ENCODE measurements around the gene BET1L. TPM values are rescaled to one million over a fixed set of nuclear protein-coding genes. Genes with fewer than 3 reads are reported as not detected.
"Not testable (repeated sequence)": the region's sequence is repeated elsewhere in the genome, so short reads cannot be mapped to it uniquely, and the experiment has no call there.

Gene BET1L
- total RNA-seq, 1 experiment from 2014 or later, result 10.5 TPM

GRCh38 chr11:221998-222789 lies 15.0 kb upstream of the BET1L start:
- Histone ChIP-seq H3K36me3 (0 out of 2 replicates have a peak, but pooled peaks cover 8% of the 10 kb centered on the region), H3K4me1 (replicated peaks) (no peaks in the 10 kb centered on the region), H3K27me3 (replicated peaks) (no peaks in the 10 kb centered on the region), H3K9me3 (replicated peaks) (no peaks in the 10 kb centered on the region), H3K4me3 (no peak overlapping the region), H3K27ac (no peak overlapping the region)
- no peak for DNase-seq (ENCODE audit: low read depth in 1 of 2, low spot score in 2 of 2)

- no peaks in the 10 kb centered on the region for H3K27me3 ChIP-seq (replicated peaks)
- no peak overlapping the region for H3K4me3 ChIP-seq
- no peaks in the 10 kb centered on the region for H3K9me3 ChIP-seq (replicated peaks)
- DNase-seq (ENCODE audit: low read depth in 1 of 2, low spot score in 2 of 2), result no peak
- peaks cover 11% of the 10 kb centered on the region for H3K36me3 ChIP-seq
- H3K27ac ChIP-seq, result no peak overlapping the region
- H3K4me1 ChIP-seq (replicated peaks), result no peaks in the 10 kb centered on the region
These were observed 14.3 kb upstream of the BET1L start for GRCh38 chr11:221539-221938.

- peaks cover 19% of the 10 kb centered on the region for H3K36me3 ChIP-seq
- H3K27me3 ChIP-seq (replicated peaks); H3K27ac ChIP-seq; H3K9me3 ChIP-seq (replicated peaks); H3K4me3 ChIP-seq; DNase-seq (ENCODE audit: low read depth in 1 of 2, low spot score in 2 of 2); H3K4me1 ChIP-seq (replicated peaks): not testable (repeated sequence)
These were observed 13.5 kb upstream of the BET1L start for GRCh38 chr11:220641-221215.

DNA sequence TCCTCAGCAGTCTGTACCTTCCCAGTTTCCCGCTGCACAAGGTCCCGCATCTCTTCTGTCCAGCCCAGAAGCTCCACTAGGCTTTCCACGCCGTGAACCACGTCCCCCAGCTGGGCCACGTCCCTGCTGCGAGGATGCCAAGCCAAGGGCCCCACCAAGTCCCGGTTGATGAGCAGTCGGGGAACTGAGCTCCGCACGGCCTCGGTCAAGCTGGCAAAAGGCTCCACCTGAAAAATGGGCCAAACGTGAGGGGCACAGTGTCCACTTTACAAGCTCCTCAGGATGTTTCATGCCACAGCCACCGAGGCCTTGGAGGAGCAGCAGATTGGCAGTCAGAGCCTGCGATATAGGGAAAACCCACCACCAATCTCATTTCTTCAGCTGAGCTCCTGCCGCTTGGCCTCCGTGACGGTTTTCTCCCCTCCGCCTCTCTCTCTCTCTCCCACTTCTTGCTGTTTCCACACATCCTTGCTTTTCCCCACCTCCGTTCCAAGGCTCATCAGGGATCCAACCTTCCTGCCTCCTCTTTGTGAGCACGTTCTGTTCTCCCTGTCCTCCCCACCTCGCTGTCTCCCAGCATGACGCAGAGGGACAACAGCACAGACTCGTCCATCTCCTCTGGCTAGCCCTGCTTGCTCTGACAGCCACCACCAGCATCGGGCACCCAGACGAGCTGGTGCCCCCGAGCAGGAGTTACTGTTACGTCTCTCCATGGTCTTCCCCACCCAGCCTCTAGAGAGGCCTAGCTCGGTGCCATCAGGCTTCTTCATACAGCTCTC lies 11.8 kb upstream of the BET1L start:
- no peak overlapping the region for H3K4me3 ChIP-seq
- no peak for DNase-seq (ENCODE audit: low read depth in 1 of 2, low spot score in 2 of 2)
- no peaks in the 10 kb centered on the region for H3K4me1 ChIP-seq (replicated peaks)
- no peak overlapping the region for H3K27ac ChIP-seq
- H3K36me3 ChIP-seq, result peaks cover 36% of the 10 kb centered on the region
- no peaks in the 10 kb centered on the region for H3K9me3 ChIP-seq (replicated peaks)
- no peaks in the 10 kb centered on the region for H3K27me3 ChIP-seq (replicated peaks)

- no peaks in the 10 kb centered on the region for H3K27me3 ChIP-seq (replicated peaks)
- no peaks in the 10 kb centered on the region for H3K4me1 ChIP-seq (replicated peaks)
- H3K27ac ChIP-seq, result no peak overlapping the region
- no peak for DNase-seq (ENCODE audit: low read depth in 1 of 2, low spot score in 2 of 2)
- H3K9me3 ChIP-seq (replicated peaks), result no peaks in the 10 kb centered on the region
- no peak overlapping the region for H3K4me3 ChIP-seq
- peaks cover 46% of the 10 kb centered on the region for H3K36me3 ChIP-seq
These were observed 10.5 kb upstream of the BET1L start for GRCh38 chr11:217704-218103.

GRCh38 chr11:216081-216974 lies 9.1 kb upstream of the BET1L start:
- DNase-seq (ENCODE audit: low read depth in 1 of 2, low spot score in 2 of 2), result no peak
- Histone ChIP-seq H3K9me3 (replicated peaks) (no peaks in the 10 kb centered on the region), H3K27me3 (replicated peaks) (no peaks in the 10 kb centered on the region), H3K4me3 (no peak overlapping the region), H3K4me1 (replicated peaks) (no peaks in the 10 kb centered on the region; the same call in 1 of the 2 replicates), H3K36me3 (peaks cover 55% of the 10 kb centered on the region), H3K27ac (no peak overlapping the region)

DNA sequence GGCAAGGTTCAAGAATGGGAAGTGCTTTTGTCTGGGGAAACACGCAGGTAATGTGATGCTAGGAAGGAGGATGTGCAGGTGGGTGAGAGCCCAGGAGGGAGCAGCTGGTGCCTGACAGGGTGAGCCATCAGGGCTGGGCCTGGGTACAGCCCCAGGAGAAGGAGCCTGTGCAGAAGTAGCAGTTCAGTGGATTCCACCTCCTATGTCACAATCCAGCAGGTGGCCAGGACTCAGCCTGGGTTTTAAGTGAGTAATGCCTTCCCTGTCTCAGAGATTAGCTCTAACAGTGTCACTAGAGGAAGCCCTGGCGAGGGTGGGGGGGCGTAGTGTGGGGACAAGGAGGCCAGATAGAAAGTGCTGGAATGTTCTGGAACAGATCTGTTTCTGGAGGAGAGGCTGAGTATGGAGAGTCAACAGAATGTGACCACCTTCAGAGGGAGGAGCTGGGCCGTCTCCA lies 8.4 kb upstream of the BET1L start:
- Histone ChIP-seq H3K36me3 (peaks cover 62% of the 10 kb centered on the region), H3K4me3 (no peak overlapping the region), H3K4me1 (replicated peaks) (peaks cover 7% of the 10 kb centered on the region), H3K9me3 (replicated peaks) (no peaks in the 10 kb centered on the region), H3K27ac (no peak overlapping the region), H3K27me3 (replicated peaks) (no peaks in the 10 kb centered on the region)
- DNase-seq (ENCODE audit: low read depth in 1 of 2, low spot score in 2 of 2), result no peak

DNA sequence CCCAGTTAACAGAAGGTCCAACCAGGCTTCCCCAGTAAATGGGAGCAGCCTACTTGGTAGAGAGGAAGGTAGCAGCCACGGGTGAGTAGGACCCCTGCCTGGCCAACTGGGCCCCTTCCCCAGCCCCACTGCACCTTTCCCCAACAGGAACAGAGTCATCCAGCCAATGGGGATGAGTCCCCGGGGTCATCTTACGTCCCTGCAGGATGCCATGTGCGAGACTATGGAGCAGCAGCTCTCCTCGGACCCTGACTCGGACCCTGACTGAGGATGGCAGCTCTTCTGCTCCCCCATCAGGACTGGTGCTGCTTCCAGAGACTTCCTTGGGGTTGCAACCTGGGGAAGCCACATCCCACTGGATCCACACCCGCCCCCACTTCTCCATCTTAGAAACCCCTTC lies 6.9 kb upstream of the BET1L start:
- Histone ChIP-seq H3K4me1 (replicated peaks) (peaks cover 22% of the 10 kb centered on the region), H3K27ac (no peak overlapping the region), H3K27me3 (replicated peaks) (no peaks in the 10 kb centered on the region), H3K4me3 (no peak overlapping the region), H3K9me3 (replicated peaks) (no peaks in the 10 kb centered on the region), H3K36me3 (peaks cover 78% of the 10 kb centered on the region)
- DNase-seq (ENCODE audit: low read depth in 1 of 2, low spot score in 2 of 2), result no peak

DNA sequence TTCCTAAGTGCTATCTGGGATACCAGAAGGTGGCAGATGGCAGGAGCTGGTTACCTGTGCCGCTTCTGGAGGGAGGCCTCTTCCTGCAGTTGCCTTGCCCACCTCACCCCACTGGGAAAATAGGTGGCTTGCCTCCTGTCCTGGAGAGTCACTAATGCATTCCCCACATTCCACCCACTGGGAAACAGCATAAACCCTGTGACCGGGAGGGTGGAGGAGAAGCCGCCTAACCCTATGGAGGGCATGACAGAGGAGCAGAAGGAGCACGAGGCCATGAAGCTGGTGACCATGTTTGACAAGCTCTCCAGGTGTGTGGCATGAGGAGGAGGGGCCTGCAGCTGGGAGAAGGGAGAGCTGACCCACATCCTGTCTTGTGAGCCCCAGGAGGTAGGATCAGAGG lies 5.9 kb upstream of the BET1L start:
- DNase-seq (ENCODE audit: low read depth in 1 of 2, low spot score in 2 of 2), result no peak
- H3K9me3 ChIP-seq (replicated peaks), result no peaks in the 10 kb centered on the region
- H3K4me3 ChIP-seq, result no peak overlapping the region
- peaks cover 80% of the 10 kb centered on the region for H3K36me3 ChIP-seq
- peaks cover 23% of the 10 kb centered on the region for H3K4me1 ChIP-seq (replicated peaks)
- H3K27me3 ChIP-seq (replicated peaks), result no peaks in the 10 kb centered on the region
- H3K27ac ChIP-seq, result no peak overlapping the region

GRCh38 chr11:212150-213100 lies 5.2 kb upstream of the BET1L start:
- Histone ChIP-seq H3K36me3 (peaks cover 83% of the 10 kb centered on the region), H3K27me3 (replicated peaks) (no peaks in the 10 kb centered on the region), H3K9me3 (replicated peaks) (no peaks in the 10 kb centered on the region), H3K27ac (no peak overlapping the region), H3K4me1 (replicated peaks) (peaks cover 23% of the 10 kb centered on the region), H3K4me3 (no peak overlapping the region)
- no peak for DNase-seq (ENCODE audit: low read depth in 1 of 2, low spot score in 2 of 2)

GRCh38 chr11:211741-212140 lies 4.5 kb upstream of the BET1L start:
- Histone ChIP-seq H3K4me3 (no peak overlapping the region), H3K27ac (no peak overlapping the region), H3K9me3 (replicated peaks) (no peaks in the 10 kb centered on the region), H3K4me1 (replicated peaks) (peaks cover 23% of the 10 kb centered on the region), H3K36me3 (peaks cover 86% of the 10 kb centered on the region), H3K27me3 (replicated peaks) (no peaks in the 10 kb centered on the region)
- peak in 1 of 2 experiments; percentile 13 for DNase-seq (ENCODE audit: low read depth in 1 of 2, low spot score in 2 of 2)

GRCh38 chr11:211295-211694 lies 4.1 kb upstream of the BET1L start:
- Histone ChIP-seq H3K27me3 (replicated peaks) (no peaks in the 10 kb centered on the region), H3K4me3 (no peak overlapping the region), H3K36me3 (peaks cover 86% of the 10 kb centered on the region), H3K27ac (no peak overlapping the region; the same call in 1 of the 2 replicates), H3K4me1 (replicated peaks) (peaks cover 25% of the 10 kb centered on the region), H3K9me3 (replicated peaks) (no peaks in the 10 kb centered on the region)
- DNase-seq (ENCODE audit: low read depth in 1 of 2, low spot score in 2 of 2), result no peak
